NCI-H128 (cell line): Measurements from ENCODE around the gene DISC1.

Source experiments
- DNase-seq: peaks from one replicate; lab custom pipeline; 2025; ENCODE audit not compliant: unreplicated experiment; lab: John Stamatoyannopoulos, UW

DISC1 gene

DNA sequence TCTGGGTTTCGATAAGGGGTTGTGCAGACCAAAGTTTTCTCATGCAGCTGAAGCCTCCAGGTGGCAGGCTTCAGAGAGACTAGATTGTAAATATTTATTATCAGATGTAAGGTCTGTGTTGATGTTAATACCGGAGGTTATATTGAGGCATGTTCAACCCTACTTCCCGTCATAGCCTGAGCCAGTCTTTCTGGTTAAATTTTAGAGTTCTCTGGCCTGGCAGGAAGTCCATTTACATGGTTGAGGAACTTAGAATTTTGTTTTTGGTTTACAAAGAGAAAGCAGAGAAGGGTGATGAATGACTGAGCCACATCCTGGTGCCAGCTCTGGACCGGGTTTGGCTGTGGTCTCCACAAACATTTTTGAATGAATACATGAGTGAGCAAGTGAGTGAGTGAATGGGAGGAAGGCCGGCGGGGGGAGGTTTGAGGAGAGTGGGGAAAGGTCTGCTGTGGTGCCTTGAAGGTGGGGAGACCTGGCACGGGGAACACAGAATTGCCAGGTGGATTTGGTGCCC is 218.5 kb downstream of the DISC1 start:
- no peak for DNase-seq

DNA sequence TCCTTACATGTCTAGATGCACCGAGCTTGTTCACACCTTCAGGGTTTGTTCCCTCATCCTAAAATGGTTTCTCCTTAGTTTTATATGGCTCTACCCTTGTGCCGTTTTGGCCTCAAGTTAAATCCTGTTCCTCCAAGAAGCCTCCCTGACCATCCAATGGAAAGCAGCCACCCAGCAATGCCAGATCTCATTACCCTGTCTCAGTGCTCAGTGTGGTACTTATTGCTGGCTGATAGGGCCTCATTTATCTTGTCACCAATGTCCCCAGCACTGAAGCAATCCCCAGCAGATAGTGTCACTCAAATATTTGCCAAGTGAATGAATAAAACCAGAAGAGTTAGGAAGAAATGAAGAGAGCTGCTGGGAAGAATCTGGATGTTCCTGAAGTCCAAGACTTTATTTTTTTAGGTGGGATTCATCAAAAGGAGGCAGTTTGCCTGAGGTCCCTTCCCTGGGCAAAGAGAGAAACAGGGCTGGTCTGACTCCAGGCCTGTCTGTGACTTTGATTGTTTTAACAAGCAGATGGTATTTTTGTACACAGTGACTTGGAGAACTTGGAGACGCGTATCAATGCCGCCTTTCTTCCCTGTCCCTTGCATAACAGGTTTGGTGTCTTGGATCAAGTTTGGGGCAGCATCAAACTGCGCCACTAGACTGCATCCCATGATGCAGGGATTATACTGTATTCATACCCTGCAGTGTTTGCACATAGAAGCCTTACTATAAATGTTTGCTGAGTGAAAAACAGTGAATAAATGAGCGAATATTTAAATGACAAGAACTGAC is 221.2 kb downstream of the DISC1 start:
- no peak for DNase-seq

DNA sequence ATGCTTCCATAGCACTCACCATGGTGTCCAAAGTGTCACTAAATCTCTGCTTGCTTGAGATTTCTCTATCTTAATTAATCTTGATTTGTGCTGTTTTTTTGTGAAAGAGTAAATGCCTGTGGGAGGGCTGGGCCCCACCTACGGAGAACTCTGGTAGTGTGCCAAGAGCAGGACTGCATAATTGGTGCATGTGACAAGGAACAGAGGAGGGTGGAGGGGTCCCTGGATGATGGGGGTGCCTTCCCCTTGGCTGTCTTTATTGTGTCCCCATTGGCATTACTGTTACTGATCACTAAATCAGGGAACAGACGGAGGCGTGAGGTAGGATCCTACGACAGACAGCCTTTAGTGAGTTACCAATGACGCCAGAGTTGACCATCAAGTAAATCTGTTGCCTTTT is 223.4 kb downstream of the DISC1 start:
- DNase-seq = no peak

DNA sequence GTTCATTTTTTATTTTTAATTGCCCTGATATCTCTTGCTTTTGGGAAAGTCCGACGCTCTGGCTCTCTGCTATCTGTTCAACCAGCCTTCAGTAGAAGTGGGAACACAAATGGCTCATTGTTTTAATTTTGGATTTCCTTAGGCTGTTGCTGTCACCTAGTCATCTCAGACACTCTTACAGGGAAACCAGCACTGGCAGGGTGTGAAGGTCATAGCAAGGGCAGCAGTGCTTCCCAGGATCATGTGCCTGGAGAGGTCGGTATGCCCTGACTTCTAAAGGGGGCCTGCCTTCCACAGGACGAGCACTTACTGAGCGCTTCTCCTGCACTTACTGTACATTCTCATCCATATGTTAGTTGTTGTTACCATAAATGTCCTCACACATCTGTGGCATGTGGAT is 224.2 kb downstream of the DISC1 start:
- no peak for DNase-seq

DNA sequence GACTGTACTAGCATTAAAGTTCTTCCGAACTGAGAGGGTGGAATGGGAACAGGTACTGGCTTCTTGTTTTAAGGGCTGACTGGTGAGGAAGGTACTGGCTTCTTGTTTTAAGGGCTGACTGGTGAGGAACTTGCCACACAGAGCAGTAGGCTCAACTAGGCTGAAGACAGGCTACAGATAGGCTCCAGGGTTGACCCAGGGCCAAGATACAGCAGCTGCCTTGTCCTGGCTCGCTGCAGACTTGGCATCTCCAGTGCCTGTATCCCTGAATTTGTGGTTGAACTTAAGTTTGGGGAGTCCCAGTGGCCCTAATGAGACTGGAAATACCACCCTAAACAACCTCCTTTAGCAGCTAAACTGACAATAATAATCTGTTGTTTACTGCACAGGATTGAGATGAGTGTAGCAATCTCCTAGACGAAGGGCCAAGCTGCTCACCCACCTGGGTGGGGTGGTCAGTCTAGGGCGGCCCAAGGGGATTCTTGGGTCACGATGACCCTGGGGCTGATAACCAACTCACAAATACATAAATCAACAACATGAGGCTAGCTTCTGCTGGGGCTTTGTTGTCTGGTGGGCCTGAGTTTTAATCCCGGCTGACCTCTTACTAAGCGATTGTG is 227.1 kb downstream of the DISC1 start:
- no peak for DNase-seq

DNA sequence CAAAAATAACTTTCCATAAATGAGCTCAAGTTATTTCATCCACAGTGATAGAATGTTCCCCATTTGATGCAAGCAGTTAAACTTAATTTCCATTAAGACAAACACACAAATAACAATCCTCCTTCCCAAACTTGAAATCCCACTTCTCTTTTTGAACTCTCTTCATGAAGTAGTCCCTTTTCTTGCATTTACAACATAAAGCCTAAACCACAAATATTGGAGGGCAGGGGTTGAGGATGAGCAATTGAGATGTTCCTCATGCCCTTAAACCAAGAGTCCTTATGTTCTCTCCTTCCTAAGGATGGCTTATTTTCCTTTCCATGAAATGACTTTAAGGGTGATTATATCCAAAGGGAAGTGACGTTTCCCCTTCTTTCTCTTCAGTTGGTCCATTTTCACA is 228.8 kb downstream of the DISC1 start:
- DNase-seq = no peak

DNA sequence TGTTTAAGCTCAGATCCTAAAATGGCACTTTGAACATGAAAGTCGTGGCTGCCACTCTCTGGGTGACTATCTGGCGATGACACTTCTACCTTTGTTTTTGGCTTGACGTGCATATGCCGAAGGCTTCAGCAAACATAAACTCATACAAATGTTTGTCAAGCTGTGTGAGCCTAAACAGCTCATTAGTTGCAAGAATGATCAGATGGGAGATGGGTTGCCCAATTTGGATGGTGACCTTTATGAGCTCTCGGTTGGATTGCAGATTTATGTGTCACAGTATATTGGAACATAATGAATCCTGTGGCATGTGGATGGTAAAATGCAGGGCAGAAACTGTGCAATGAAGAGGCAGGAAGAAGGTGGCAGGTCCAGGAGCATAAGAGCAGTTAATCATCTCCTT is 229.3 kb downstream of the DISC1 start:
- DNase-seq = no peak

DNA sequence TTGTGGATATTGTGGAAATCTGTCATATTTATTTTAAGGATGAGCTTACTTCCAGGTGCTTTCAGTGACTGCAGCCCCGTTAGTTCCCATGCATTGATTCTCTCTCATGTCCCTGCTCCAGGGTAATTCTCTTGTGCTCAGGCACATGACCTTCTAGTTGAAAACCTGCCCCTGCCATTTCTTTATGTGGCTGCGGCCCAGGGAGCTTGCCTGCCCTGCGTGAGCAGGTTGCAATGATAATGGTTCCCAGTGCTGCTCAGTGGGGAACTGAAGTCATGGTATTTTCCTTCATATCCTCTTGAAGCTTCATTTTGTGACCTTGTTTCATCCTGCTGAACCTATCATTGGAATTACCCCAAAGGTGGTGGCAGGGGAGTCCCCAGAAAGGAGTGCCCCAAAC is 229.8 kb downstream of the DISC1 start:
- DNase-seq = no peak

DNA sequence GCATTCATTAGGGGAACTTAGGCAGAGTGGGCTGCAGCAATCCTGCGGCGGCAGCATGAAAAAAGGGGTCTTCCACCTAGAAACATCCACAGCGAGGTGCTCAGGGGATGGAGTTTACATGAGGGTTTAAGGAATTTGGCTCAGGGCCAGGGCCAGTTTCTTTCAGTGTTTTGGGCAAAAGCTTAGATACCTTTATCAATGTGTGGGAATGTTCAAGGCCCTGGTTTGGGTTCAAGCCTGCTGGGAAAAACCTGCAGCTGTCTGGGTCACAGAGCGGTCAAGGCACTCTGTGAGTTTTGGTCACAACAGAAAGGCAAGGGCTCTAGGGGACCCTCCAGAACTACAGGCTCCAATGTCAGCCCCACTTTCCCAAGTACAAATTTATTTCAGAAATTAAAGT is 230.3 kb downstream of the DISC1 start:
- no peak for DNase-seq

DNA sequence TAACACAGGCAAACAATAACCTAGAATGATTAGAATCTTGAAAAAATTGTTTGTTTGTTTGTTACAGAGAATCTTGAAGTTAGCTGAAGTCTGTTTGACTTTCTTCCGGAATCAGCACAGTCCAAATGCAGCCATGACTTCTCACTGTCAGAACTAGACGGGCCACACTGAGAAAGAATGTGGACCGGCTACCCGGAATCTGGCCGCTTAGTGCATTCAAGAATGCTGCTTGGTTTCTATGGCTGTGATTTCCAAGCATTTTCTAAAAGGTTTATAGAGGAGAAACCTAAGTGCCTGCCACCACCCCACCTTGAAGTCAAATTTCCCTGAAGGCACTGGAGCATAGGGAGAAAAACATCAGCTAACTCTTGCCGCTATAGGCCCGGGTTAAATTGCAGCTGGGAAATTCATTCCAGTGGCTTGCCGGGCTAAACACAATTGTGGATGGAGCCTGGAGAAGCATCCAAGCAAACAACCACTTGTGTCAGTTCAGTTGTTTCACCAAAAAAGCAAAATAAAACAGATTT is 231.1 kb downstream of the DISC1 start:
- DNase-seq = no peak

DNA sequence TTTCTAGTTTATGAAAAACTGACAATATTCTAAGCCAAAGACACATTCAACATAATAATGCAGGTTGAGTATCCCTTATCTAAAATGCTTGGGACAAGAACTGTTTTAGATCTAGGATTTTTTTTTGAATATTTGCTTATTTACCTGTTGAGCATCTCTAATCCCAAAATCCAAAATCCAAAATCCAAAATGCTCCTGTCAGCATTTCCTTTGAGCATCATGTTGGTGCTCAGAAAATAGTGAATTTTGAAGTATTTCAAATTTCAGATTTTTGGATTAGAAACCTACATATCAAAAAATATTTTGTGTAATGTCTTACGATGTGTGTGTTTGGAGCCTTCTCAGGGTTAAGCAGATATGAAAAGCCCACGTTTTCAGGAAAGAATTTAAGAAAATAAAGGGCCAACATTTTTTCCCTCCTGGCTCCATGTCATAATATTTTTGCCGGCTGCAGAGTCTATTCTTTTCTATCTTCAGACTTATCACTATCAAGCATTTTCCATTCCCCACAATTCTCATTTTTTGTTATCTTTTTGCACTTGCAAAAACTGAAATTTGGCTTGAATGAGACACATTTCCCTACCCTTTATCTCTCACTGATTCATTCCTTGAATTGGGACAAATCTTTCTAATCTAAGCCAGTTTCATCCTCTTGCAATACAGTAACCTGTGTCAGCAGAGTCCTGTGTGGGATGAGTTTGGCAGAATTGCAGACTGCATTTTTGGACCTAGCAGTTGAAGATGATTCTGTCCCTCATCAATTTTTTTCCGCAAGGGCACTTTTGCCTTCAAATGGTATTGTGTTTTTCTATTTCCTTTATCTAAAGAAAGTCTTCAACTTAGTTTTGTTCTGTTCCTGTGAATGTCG is 233.9 kb downstream of the DISC1 start:
- no peak for DNase-seq

DNA sequence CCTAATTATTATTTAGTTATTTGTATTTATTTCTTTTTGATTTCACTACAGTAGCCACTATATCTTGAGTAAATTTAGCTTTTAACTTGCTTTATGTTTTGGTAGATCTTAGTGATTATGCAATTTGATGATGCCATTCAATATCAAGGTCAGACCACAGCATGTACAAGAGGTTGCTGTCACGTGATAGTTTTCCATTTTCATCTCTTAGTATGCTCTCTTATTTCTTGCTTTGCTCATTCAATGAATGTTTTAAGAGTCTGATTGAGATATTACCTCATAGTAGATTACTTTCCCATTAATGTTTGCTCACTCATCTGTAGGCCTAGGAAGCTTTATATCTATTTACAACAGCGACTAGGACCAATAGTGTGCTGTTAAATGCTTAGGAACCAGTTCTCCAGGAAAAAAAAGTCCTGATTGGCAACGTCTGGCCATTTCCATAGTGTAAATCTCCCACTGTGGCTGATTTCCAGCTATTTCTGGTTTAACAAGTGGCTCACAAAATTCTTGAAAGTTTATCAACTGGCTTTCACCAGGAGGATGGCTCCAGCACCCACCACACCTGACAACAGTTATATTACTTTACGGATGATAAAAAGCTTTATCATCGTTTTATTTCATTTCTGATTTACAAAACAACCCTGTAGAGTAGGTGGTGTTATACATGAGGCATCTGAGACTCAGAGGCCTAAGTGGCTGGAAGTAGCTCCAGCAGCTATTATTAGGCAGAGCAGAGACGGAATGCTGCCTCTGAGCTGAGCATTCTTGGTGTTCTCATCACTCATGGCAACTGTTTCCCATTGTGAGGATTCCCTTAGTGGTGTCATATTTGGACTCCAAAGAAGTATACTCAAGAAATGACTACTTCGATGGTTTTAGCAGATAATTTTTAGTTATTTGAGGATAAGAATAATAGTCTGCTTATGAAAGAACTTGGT is 235.2 kb downstream of the DISC1 start:
- DNase-seq = no peak

DNA sequence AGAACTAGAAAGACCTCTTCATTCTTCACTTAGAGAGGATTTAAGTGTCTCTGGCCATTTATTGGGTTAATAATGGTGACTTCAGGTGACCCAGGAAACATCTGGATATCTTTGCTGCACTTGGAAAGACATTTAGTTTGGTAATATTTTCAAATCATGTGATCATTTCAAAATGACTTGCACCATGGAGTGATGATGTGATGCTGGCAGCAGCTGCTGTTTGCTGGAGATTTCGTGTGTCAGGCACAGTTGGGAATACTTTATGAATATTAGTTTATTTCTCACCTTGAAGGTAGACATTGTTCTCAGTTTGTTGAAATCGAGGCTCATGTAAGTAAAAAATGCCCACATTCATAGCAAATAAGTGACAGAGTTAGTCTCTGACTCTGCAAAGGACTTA is 236.0 kb downstream of the DISC1 start:
- no peak for DNase-seq

DNA sequence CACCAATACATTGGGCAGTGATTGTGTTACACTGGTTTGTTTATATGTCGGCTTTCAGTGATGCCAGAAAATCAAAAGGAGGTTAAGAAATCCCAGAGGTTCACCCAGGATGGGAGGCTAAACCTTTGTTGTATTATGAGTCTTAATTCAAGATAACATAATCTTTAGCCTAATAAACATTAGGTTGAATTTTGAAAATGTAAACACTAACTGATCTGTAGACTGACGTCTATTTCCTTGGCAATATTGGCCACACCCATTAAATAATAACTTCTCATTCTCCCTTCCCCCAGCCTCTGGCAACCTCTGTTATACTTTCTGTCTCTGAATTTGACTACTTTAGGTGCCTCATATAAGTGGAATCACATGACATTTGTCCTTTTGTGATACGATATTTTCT is 238.7 kb downstream of the DISC1 start:
- DNase-seq = no peak

DNA sequence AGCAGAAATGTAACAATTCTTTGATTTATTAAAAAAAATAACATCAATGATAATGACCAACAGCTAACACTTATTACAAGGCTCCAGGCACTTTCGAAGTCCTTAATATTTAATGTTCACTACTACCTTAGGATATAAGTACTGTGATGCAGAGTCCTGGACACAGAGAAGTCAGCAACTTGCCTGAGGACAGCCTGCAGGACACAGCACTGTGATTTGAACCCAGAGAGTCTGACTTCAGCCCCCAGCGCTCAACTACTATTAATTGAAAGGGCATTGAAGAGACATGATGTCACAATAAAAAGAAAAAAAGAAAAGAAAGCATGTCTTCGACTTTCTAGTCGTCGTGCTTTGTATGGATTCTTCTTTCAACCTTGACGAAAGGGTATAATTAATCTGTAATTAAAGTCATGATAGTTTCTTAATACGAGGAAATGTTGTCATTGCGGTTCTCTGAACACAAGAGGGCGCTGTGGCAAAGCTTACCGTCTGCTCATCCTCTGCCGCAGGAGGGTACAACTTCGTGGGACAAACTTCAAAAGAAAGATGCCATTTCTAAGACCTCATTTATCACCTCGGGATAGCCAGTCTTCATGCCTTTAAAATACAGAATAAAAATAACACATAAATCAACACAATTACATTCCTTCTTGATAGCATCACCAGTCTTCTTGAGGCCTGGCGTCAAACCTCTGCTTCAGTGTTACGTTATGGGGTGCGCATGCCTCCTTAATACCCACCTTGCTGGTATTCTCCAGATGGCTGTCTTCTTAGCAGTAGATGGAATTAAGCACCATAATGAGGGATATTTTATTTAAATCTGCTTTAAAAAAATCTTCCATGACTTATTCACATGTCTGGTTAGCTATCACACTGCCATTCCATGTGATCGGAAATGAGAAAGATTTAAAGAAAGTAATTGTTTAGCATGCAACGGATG is 240.1 kb downstream of the DISC1 start:
- peak; percentile 73 for DNase-seq

DNA sequence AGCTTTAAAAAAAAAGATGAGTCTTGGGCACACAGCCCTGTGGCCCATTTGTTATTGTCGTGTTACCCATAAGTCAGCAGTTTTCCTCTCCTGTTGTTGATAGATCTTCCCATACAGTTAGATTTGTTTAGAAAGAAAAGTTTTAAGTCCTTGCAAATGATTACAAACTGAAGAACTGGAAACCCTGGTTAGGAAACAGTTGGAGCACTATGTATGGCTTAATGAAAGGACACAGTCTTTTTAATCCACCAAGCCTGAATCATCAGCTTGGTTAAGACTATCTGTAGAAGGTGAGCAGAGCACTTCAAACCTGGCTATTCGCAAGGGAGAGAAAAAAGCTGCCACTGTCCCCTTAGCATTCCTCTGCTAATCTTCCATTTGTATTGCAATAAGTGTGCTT is 241.0 kb downstream of the DISC1 start:
- DNase-seq = no peak

DNA sequence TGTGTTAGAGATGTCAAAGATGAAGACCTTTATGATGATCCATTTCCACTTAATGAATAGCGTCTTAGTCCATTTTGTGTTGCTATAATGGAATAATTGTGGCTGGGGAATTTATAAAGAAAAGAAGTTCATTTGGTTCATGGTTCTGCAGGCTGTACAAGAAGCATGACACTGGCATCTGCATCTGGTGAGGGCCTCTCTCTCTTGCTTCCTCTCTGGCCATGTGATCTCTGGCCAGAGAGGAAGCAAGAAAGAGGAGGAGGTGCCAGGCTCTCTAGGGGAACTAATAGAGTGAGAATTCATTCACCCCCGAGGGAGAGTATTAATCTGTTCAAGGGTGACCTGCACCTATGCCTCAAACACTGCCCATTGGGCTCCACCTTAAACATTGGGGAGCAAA is 242.8 kb downstream of the DISC1 start:
- no peak for DNase-seq

DNA sequence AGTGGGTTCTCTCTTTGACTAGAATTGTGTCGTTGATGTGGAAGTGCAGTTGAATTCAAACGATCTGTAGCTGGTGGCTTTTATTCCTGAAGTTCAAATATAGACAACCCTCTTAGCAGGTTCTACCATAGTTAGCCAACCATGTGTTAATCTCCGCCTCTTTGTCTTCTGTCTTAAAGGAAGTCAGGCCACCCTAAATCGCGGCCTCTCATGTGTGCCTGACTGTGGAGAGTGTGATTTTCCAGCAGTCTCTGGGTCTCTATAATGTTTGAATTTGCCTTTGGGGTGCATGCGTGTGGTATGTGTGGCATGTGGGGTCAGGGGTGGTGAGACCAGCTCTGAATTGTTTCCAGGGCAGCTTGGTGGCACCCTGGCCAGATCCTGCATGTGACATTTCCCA is 244.9 kb downstream of the DISC1 start:
- no peak for DNase-seq

DNA sequence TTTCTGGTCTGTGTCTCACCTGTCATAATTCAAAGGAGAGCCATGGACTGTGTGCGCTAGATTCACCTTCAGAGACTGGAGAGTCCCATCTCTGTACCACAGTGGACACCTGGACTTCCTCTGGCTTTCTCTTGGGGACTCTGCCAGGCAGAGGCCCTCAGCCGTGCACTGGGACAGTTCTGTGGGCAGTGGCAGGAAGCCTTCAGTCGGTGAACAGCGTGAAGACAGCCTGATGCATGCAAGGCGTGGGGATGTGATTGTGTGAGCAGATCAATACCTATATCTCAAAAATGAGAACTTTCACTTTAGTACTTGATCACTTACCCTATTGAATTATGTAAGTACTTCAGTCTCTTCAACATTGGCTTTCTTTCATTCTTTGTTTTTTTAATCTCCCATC is 245.3 kb downstream of the DISC1 start:
- no peak for DNase-seq
